ENCODE results near the gene MT4.
A peak's percentile ranks its signal among the peaks of the same experiment; 100 is the strongest.
"Not testable (repeated sequence)": the region's sequence is repeated elsewhere in the genome, so short reads cannot be mapped to it uniquely, and the experiment has no call there.

The MT4 gene

DNA sequence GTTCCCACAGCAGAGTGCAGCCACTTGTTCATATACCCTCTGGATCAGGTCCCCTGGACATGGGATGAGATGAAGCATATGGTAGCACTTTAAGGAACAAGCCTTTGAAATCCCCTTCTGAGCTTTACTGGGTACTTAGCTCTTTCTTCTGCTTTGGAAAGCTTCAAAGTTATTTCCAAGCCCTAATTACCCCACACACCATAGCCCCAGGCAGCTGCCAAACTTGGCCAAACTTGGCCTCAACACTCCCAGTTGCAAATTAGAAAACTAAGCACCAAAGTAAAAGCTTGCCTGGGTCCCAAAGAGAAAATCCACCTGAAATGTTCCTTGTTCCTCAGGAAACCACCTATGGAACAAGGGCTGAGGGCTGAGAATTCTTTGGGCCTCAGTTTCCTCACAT is 15.7 kb upstream of the MT4 start:
- Mint-ChIP-seq H3K27ac (no peak overlapping the region), H3K36me3 (no peaks in the 10 kb centered on the region), H3K4me1 (peaks cover 17% of the 10 kb centered on the region), H3K9me3 (peaks cover 3% of the 10 kb centered on the region), H3K4me3 (no peak overlapping the region)
- ATAC-seq = no peak
- no peak for DNase-seq (ENCODE audit: low spot score in 2 of 2)

DNA sequence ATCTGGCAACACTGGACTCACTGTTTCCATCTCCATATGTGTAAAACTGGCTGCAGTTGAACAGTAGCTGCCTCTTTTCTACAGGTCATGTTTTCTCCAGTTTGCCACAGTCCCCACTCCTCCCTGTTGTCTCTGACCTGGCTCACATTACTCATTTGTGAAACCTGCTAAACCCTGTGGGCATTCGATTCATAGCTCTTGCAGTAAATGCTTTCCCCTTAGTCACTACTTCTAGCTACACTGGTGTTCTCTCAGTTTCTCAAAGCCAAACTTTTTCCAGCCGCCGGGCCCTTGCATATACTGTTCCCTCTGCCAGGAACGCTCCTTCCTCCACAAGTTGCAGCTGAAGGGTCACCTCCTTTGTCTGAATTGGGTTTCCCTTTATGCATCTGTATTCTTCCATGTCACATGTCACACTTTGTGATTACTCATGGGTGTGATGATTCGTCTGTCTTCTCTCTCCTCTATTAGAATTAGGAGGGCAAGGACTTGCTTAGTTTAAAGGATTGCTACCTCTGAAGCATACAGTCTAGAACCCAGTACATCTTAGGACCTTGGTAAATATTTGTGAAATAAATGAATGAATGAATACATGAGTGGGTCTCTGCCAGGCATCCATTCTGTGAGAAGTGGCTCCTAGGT is 15.0 kb upstream of the MT4 start:
- H3K36me3 Mint-ChIP-seq = no peaks in the 10 kb centered on the region
- no peak for DNase-seq (ENCODE audit: low spot score in 2 of 2)
- H3K27ac Mint-ChIP-seq = no peak overlapping the region

GRCh38 chr16:56551796-56552738 is 12.8 kb upstream of the MT4 start:
- no peaks in the 10 kb centered on the region for H3K36me3 Mint-ChIP-seq
- no peak overlapping the region for H3K4me3 Mint-ChIP-seq
- H3K9me3 Mint-ChIP-seq = peaks cover 3% of the 10 kb centered on the region
- ATAC-seq = no peak
- no peak overlapping the region for H3K27ac Mint-ChIP-seq
- DNase-seq (ENCODE audit: low spot score in 2 of 2) = no peak
- H3K4me1 Mint-ChIP-seq = peaks cover 17% of the 10 kb centered on the region

More for the DNA sequence above, 15.0 kb upstream of the MT4 start:
- peaks cover 17% of the 10 kb centered on the region for H3K4me1 Mint-ChIP-seq
- no peak overlapping the region for H3K4me3 Mint-ChIP-seq
- peaks cover 3% of the 10 kb centered on the region for H3K9me3 Mint-ChIP-seq
- peak; percentile 88 for ATAC-seq

GRCh38 chr16:56554441-56554840 is 10.4 kb upstream of the MT4 start:
- H3K4me1 Mint-ChIP-seq = peaks cover 6% of the 10 kb centered on the region
- no peaks in the 10 kb centered on the region for H3K36me3 Mint-ChIP-seq
- DNase-seq (ENCODE audit: low spot score in 2 of 2) = no peak
- H3K4me3 Mint-ChIP-seq = no peak overlapping the region
- no peak for ATAC-seq
- no peak overlapping the region for H3K27ac Mint-ChIP-seq
- H3K9me3 Mint-ChIP-seq = peaks cover 3% of the 10 kb centered on the region

DNA sequence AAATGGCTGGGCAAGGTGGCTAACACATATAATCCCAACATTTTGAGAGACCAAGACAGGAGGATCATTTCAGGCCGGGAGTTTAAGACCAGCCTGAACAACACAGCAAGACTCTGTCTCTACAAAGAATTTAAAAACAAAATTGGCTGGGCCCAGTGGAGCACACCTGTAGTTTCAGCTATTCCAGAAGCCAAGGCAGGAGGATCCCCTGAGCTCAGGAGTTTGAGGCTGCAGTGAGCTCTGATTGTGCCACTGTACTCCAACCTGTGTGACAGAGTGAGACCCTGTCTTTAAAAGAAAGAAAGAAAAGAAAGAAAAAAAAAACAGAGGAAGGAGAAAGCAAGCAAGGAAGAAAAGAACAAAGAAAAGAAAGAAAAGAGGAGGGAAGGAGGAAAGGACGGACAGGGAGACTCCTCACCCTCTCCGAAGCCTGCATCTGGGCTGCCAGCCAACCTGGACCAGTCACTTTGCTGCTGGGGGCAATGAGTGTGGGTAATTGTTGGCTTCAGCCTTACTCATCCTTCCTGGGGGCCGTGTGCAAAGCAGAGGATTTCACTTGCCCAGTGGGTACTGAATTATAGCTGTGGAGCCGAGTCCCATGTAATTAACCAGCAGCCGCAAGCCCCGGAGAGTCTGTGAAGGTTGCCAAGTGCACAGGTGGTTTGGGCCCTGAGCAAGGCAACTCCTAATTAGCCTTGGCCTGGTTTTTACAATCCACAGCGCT is 6.7 kb upstream of the MT4 start:
- Mint-ChIP-seq H3K27ac (no peak overlapping the region), H3K9me3 (no peaks in the 10 kb centered on the region), H3K4me1 (no peaks in the 10 kb centered on the region), H3K36me3 (no peaks in the 10 kb centered on the region), H3K4me3 (no peak overlapping the region)
- DNase-seq (ENCODE audit: low spot score in 2 of 2) (no peak), ATAC-seq (peak; percentile 31)

DNA sequence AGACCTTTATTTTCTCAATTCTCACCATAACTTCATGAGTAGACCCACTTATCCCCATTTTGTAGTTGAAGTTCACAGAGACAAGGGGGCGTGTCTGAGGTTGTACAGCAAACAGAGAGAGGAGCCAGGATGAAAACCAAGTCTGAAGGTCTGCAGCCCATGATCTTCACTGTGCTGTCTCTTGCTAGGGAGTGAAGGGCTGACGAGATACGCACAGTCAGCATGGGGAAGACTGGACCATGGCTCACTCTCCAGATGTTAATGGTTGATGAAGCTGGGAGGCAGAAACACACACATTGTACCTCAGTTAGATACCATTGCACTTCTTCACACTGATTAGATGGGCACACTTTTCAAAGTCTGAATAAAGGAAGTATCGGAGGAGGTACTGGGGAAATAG is 5.8 kb upstream of the MT4 start:
- Mint-ChIP-seq H3K27ac (no peak overlapping the region), H3K36me3 (no peaks in the 10 kb centered on the region)

DNA sequence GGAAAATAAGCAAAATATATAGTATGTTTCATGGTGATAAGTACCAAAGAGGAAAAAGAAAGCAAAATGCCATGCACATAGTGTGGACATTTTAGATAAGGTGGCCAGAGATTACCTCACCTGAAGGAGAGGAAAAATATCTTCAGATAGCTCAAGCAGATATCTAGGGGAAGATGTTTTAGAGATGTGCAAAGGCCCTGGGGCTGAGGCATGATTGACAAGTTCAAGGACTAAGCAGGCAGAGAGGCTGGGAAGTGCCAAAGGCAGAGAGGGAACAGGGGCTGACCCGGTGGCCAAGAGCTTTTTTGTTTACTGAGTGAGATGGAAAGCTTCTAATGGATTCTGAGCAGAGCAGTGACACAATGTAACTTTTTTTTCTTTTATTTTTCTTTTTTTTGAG is 4.4 kb upstream of the MT4 start:
- DNase-seq (ENCODE audit: low spot score in 2 of 2) (no peak), ATAC-seq (no peak)
- Mint-ChIP-seq H3K4me3 (no peak overlapping the region), H3K9me3 (no peaks in the 10 kb centered on the region), H3K4me1 (no peaks in the 10 kb centered on the region), H3K36me3 (no peaks in the 10 kb centered on the region), H3K27ac (no peak overlapping the region)

More for the DNA sequence above, 5.8 kb upstream of the MT4 start:
- Mint-ChIP-seq H3K9me3 (no peaks in the 10 kb centered on the region), H3K4me1 (no peaks in the 10 kb centered on the region), H3K4me3 (no peak overlapping the region)
- ATAC-seq (no peak), DNase-seq (ENCODE audit: low spot score in 2 of 2) (no peak)

- Mint-ChIP-seq H3K36me3 (no peaks in the 10 kb centered on the region), H3K27ac (no peak overlapping the region), H3K9me3 (no peaks in the 10 kb centered on the region), H3K4me3 (no peak overlapping the region), H3K4me1 (peaks cover 1% of the 10 kb centered on the region)
- ATAC-seq (no peak), DNase-seq (ENCODE audit: low spot score in 2 of 2) (no peak)
Observed at GRCh38 chr16:56561126-56561525, 3.7 kb upstream of the MT4 start.

- H3K4me3 Mint-ChIP-seq = no peak overlapping the region
- ATAC-seq (peak; percentile 13), DNase-seq (ENCODE audit: low spot score in 2 of 2) (no peak)
- H3K4me1 Mint-ChIP-seq = peaks cover 8% of the 10 kb centered on the region
- H3K9me3 Mint-ChIP-seq = peaks cover 2% of the 10 kb centered on the region
- H3K27ac Mint-ChIP-seq = no peak overlapping the region
- H3K36me3 Mint-ChIP-seq = no peaks in the 10 kb centered on the region
Observed at GRCh38 chr16:56569971-56570370, 5.1 kb downstream of the MT4 start.

- Mint-ChIP-seq H3K4me1 (peaks cover 3% of the 10 kb centered on the region), H3K9me3 (peaks cover 2% of the 10 kb centered on the region), H3K4me3 (no peak overlapping the region), H3K27ac (no peak overlapping the region), H3K36me3 (no peaks in the 10 kb centered on the region)
- DNase-seq (ENCODE audit: low spot score in 2 of 2) (no peak), ATAC-seq (no peak)
Observed at GRCh38 chr16:56571525-56571924, 6.7 kb downstream of the MT4 start.

- ATAC-seq (no peak), DNase-seq (ENCODE audit: low spot score in 2 of 2) (no peak)
- Mint-ChIP-seq H3K4me1 (peaks cover 10% of the 10 kb centered on the region), H3K9me3 (peaks cover 2% of the 10 kb centered on the region), H3K4me3 (no peak overlapping the region), H3K36me3 (no peaks in the 10 kb centered on the region), H3K27ac (no peak overlapping the region)
Observed at GRCh38 chr16:56574625-56575024, 9.8 kb downstream of the MT4 start.

GRCh38 chr16:56576585-56577299 is 11.9 kb downstream of the MT4 start:
- ATAC-seq = peak; percentile 100
- no peak overlapping the region for H3K27ac Mint-ChIP-seq
- no peaks in the 10 kb centered on the region for H3K36me3 Mint-ChIP-seq
- peak; percentile 87 to 92 for DNase-seq (ENCODE audit: low spot score in 2 of 2)
- peaks cover 10% of the 10 kb centered on the region for H3K4me1 Mint-ChIP-seq
- H3K9me3 Mint-ChIP-seq = peaks cover 2% of the 10 kb centered on the region
- H3K4me3 Mint-ChIP-seq = no peak overlapping the region

- H3K9me3 Mint-ChIP-seq = peaks cover 2% of the 10 kb centered on the region
- peaks cover 10% of the 10 kb centered on the region for H3K4me1 Mint-ChIP-seq
- H3K36me3 Mint-ChIP-seq = no peaks in the 10 kb centered on the region
- no peak for DNase-seq (ENCODE audit: low spot score in 2 of 2)
- no peak for ATAC-seq
- no peak overlapping the region for H3K27ac Mint-ChIP-seq
- H3K4me3 Mint-ChIP-seq = no peak overlapping the region
Observed at GRCh38 chr16:56577300-56577625, 12.4 kb downstream of the MT4 start.

DNA sequence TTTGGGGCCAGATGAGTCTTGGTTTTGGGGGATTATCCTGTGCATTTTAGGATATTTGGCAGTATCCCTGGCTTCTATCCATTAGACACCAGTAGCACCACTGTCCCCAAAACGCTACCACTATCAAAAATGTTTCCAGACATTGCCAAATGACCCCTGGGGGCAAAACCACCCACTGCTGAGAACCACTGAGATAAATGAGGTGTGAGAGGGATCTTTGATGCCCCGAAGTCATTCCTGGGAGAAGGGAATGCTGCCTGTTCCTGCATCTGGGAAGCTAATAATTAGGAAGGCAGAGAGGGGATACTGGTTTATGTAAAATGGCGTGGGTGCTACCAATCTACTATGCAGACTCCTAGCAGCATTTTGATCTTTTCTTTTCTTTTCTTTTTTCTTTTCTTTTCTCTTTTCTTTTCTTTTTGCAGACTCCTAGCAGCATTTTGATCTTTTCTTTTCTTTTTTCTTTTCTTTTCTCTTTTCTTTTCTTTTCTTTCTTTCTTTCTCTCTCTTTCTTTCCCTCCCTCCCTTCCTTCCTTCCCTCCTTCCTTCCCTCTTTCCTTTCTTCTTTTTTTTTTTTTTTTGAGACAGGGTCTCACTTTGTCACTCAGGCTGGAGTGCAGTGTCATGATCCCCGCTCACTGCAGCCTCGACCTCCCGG is 15.6 kb downstream of the MT4 start:
- Mint-ChIP-seq H3K36me3 (no peaks in the 10 kb centered on the region), H3K4me1 (peaks cover 10% of the 10 kb centered on the region), H3K4me3 (no peak overlapping the region), H3K9me3 (no peaks in the 10 kb centered on the region), H3K27ac (no peak overlapping the region)
- no peak for DNase-seq (ENCODE audit: low spot score in 2 of 2)
- ATAC-seq = no peak

DNA sequence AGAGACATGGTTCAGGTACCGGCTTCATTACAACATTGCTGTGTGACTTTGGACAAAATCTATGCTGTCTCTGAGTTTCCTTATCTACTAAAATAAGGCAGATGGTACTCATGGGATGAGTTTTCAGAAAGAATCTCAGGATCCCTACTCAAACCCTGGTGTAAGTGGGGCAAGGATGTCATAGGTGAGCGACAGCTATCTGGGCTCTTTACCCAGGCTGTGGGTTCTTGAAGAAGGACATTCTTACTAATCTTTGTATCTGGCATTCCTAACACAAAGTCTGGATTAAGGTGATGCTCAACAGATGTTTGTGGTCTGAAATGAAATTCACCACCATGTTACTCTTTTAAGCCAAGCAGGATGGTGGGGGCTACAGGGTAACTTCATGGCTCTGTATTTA is 18.0 kb downstream of the MT4 start:
- DNase-seq (ENCODE audit: low spot score in 2 of 2); H3K4me1 Mint-ChIP-seq; H3K4me3 Mint-ChIP-seq; ATAC-seq; H3K9me3 Mint-ChIP-seq; H3K27ac Mint-ChIP-seq; H3K36me3 Mint-ChIP-seq: not testable (repeated sequence)

All from stimulated activated effector memory CD8-positive, alpha-beta T cell treated with anti-CD3 and anti-CD28 coated beads, Interleukin-12 subunit alpha, Interleukin-12 subunit beta, amount 100 ng/mL, for 72 hours (primary cell).